OCI-LY3 (cell line): ENCODE results near the gene SPACA7.

Source experiments
- H2AFZ ChIP-seq: fragments of 200-600, 300-600 bp; shearing (Covaris generic); 2 replicates; pipeline ENCODE4 v1.6.0; 2014; ENCODE audit warnings: antibody characterized with exemption, low read depth, low read length
- H3K27ac ChIP-seq: fragments of 200-600, 300-600 bp; sonication (generic); 2 replicates; pipeline ENCODE4 v1.5.1; 2014; ENCODE audit warnings: mild to moderate bottlenecking, low read length, moderate library complexity, mixed read lengths
- H3K27me3 ChIP-seq: fragments of 200-600, 300-600 bp; sonication (generic); 2 replicates; pipeline ENCODE4 v1.6.1; 2014; ENCODE audit warnings: low read depth, low read length, mixed read lengths
- H3K36me3 ChIP-seq: fragments of 200-600, 300-600 bp; sonication (generic); replicated peaks from 2 replicates; pipeline ENCODE3; 2014; ENCODE audit warnings: low read depth, low read length, mixed read lengths
- H3K4me1 ChIP-seq: fragments of 300-600, 200-600 bp; sonication (generic); 2 replicates; pipeline ENCODE4 v1.6.1; 2014; ENCODE audit warnings: low read length, mixed read lengths
- H3K4me2 ChIP-seq: fragments of 200-600, 300-600 bp; sonication (generic); 2 replicates; pipeline ENCODE4 v1.6.1; 2014; ENCODE audit warnings: low read length, mixed read lengths
- H3K4me3 ChIP-seq: fragments of 300-600, 200-600 bp; sonication (generic); 2 replicates; pipeline ENCODE4 v1.5.1; 2014; ENCODE audit warnings: antibody characterized with exemption, mild to moderate bottlenecking, low read length, moderate library complexity
- H3K79me2 ChIP-seq: fragments of 300-600, 200-600 bp; shearing (Covaris generic); 2 replicates; pipeline ENCODE4 v1.6.1; 2014; ENCODE audit warnings: mild to moderate bottlenecking, low read length, mixed read lengths
- H3K9ac ChIP-seq: fragments of 300-600, 200-600 bp; shearing (Covaris generic); 2 replicates; pipeline ENCODE4 v1.6.0; 2014; ENCODE audit warnings: mild to moderate bottlenecking, low read length, moderate library complexity
- H3K9me3 ChIP-seq: fragments of 200-600, 300-600 bp; shearing (Covaris generic); 2 replicates; pipeline ENCODE4 v1.6.1; 2014; ENCODE audit warnings: low read length, mixed read lengths; ENCODE audit not compliant: insufficient read depth
- H4K20me1 ChIP-seq: fragments of 200-600, 300-600 bp; sonication (generic); 2 replicates; pipeline ENCODE4 v1.6.1; 2016; ENCODE audit warnings: low read length, mixed read lengths; ENCODE audit not compliant: insufficient read depth
- EZH2phosphoT487 ChIP-seq: fragments of 200-600 bp; shearing (Covaris generic); IDR thresholded peaks from 2 replicates; pipeline ENCODE4 v1.6.1; 2018; ENCODE audit warnings: antibody characterized with exemption, mixed run types, low read depth
- TF ChIP-seq, protein P1 (sequence below): fragments of 200-600, 300-600 bp; sonication (generic); IDR thresholded peaks from 2 replicates; pipeline ENCODE4 v1.5.1; 2014; ENCODE audit warnings: antibody characterized with exemption, low read length, low read depth

Gene SPACA7

DNA sequence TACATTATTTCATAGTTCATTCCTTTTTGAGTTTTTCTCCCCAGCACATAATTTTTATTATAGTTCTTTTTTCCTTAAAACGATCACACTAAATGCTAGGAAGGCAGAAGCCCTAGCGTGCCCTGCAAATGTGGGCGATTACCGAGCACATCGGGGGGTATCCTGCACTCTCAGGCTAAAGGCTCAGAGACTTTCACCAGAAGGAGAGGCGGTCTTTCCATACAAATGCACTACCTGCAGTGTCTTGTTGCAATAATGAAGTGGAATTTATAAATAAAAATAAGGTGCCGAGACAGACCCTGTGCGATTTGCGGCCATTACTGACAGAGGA is 29.3 kb upstream of the SPACA7 start:
- no peaks in the 10 kb centered on the region for H3K79me2 ChIP-seq
- H3K27me3 ChIP-seq = no peaks in the 10 kb centered on the region
- H3K4me1 ChIP-seq = no peaks in the 10 kb centered on the region
- H4K20me1 ChIP-seq = no peaks in the 10 kb centered on the region
- no peak overlapping the region for H3K9ac ChIP-seq
- H3K36me3 ChIP-seq = no peaks in the 10 kb centered on the region
- H3K9me3 ChIP-seq = no peaks in the 10 kb centered on the region
- H3K4me2 ChIP-seq = no peak overlapping the region
- H2AFZ ChIP-seq = no peak overlapping the region
- TF ChIP-seq EZH2phosphoT487 = no peak
- TF ChIP-seq, protein P1, sequence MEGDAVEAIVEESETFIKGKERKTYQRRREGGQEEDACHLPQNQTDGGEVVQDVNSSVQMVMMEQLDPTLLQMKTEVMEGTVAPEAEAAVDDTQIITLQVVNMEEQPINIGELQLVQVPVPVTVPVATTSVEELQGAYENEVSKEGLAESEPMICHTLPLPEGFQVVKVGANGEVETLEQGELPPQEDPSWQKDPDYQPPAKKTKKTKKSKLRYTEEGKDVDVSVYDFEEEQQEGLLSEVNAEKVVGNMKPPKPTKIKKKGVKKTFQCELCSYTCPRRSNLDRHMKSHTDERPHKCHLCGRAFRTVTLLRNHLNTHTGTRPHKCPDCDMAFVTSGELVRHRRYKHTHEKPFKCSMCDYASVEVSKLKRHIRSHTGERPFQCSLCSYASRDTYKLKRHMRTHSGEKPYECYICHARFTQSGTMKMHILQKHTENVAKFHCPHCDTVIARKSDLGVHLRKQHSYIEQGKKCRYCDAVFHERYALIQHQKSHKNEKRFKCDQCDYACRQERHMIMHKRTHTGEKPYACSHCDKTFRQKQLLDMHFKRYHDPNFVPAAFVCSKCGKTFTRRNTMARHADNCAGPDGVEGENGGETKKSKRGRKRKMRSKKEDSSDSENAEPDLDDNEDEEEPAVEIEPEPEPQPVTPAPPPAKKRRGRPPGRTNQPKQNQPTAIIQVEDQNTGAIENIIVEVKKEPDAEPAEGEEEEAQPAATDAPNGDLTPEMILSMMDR = no peak
- no peak overlapping the region for H3K4me3 ChIP-seq
- no peak overlapping the region for H3K27ac ChIP-seq

DNA sequence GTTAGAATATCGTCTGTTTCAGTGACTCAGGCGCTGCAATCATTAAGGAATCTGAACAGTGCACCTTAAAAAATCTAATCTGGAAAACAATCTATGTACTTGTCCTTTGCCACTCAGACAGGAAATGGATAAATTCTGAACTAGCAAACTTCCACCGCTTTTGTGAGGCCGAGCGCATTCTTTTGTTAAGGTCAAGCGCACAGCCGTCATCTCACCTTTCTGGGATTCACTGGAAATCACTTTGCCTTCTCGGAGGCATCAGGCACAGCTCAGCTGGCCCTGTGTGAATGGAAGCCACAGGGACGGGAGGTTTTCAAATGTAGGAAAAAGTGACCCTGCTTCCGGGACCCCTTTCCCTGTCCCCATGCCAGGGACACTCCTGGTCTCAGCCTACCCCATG is 28.2 kb upstream of the SPACA7 start:
- Histone ChIP-seq H3K27me3 (no peaks in the 10 kb centered on the region), H3K36me3 (no peaks in the 10 kb centered on the region), H3K79me2 (no peaks in the 10 kb centered on the region), H3K27ac (no peak overlapping the region), H3K9me3 (no peaks in the 10 kb centered on the region), H4K20me1 (no peaks in the 10 kb centered on the region), H3K4me3 (no peak overlapping the region), H2AFZ (no peak overlapping the region), H3K4me1 (no peaks in the 10 kb centered on the region), H3K9ac (no peak overlapping the region), H3K4me2 (no peak overlapping the region)
- TF ChIP-seq, protein P1 = no peak
- no peak for TF ChIP-seq EZH2phosphoT487

- Histone ChIP-seq H3K36me3 (no peaks in the 10 kb centered on the region), H3K27me3 (no peaks in the 10 kb centered on the region), H3K4me2 (no peak overlapping the region), H2AFZ (no peak overlapping the region), H3K4me1 (no peaks in the 10 kb centered on the region), H3K27ac (no peak overlapping the region), H3K9me3 (no peaks in the 10 kb centered on the region), H3K9ac (no peak overlapping the region), H3K4me3 (no peak overlapping the region), H3K79me2 (no peaks in the 10 kb centered on the region), H4K20me1 (no peaks in the 10 kb centered on the region)
- no peak for TF ChIP-seq EZH2phosphoT487
- TF ChIP-seq, protein P1 = no peak
Observed at GRCh38 chr13:112348642-112349345, 27.4 kb upstream of the SPACA7 start.

DNA sequence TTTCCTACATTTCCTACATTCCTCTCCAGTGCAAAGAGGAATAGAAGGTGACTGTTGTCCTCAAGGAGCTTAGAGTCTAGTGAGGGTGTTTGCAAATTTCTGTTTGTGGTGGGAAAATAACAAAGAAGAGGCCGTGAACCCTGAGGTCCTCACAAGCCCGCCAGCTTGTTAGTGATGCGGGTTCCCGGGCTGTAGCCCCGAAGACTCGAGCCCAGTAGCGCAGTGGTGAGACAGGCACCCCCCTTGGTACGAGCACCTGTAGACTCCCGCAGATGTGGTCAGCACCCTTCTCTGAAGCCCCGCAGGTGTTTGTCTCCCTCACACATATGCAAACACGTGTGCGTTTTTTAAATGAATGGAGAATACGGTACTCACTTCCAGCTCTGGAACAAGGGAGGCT is 26.5 kb upstream of the SPACA7 start:
- Histone ChIP-seq H3K9me3 (no peaks in the 10 kb centered on the region), H3K9ac (no peak overlapping the region), H3K4me2 (no peak overlapping the region), H3K27me3 (no peaks in the 10 kb centered on the region), H3K4me1 (no peaks in the 10 kb centered on the region), H3K36me3 (no peaks in the 10 kb centered on the region), H2AFZ (no peak overlapping the region), H3K79me2 (no peaks in the 10 kb centered on the region), H3K27ac (no peak overlapping the region), H3K4me3 (no peak overlapping the region), H4K20me1 (no peaks in the 10 kb centered on the region)
- TF ChIP-seq, protein P1 = no peak
- no peak for TF ChIP-seq EZH2phosphoT487
